ENCODE data around the gene GRP.

Gene GRP

GRCh38 chr18:59268721-59269562 lies 49.0 kb downstream of the GRP start:
- peak; percentile 80 for DNase-seq

GRCh38 chr18:59269563-59270119 lies 49.7 kb downstream of the GRP start:
- DNase-seq: no peak

DNA sequence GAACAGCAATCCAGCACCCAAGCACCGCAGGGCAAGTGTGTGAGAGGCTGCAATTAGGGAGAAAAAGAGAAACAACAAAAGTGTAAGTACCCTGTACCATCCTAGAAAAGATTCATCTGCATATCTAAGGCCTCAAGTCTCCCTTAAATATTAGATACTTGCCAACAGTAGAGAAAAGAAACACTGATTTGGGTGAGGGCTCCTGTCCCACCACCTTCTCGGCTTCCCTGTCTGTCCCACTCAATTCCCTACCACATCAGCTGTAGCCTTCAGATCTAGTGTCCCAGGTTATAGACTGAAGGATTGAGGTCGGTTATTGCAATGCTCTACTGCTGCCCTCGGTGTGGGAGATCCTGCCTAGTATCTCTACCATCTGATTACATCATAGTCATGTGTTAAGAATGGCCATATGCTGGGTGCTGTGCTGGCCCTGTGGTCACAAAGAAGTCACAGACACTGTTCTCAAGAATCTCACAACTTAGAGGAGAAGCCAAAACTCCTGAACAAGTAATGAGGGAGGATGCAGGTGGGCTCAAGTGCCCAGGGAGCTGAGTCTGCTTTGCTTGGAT lies 50.8 kb downstream of the GRP start:
- DNase-seq: no peak

DNA sequence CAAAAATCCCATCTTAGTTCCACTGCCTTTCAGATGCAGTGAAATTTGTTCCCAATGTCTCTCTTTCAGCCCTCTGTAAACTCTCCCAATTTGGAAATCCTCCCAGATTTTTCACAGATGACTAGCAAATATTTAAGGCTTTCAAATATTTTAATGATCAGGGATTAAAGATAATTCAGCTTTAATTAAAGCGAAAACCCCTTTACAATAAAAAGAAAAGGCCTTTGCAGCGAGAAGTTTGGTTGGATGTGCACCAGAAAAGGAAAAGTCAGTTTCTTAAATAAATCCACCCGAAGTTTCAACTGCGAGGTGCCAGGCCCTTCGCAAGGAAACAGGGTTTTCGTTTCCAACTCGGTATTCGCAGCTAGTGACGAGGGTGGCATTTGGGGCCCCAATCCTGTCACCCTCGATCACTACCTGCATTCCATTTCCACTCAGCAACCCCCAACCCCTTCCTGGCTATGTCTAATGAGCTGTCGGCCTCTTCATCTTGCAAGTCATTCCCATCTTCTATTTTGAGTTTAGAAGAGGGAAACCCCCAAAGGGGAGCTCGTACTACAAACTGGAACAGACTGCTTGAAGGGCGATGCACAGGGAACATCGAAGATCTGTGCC lies 51.8 kb downstream of the GRP start:
- no peak for DNase-seq

DNA sequence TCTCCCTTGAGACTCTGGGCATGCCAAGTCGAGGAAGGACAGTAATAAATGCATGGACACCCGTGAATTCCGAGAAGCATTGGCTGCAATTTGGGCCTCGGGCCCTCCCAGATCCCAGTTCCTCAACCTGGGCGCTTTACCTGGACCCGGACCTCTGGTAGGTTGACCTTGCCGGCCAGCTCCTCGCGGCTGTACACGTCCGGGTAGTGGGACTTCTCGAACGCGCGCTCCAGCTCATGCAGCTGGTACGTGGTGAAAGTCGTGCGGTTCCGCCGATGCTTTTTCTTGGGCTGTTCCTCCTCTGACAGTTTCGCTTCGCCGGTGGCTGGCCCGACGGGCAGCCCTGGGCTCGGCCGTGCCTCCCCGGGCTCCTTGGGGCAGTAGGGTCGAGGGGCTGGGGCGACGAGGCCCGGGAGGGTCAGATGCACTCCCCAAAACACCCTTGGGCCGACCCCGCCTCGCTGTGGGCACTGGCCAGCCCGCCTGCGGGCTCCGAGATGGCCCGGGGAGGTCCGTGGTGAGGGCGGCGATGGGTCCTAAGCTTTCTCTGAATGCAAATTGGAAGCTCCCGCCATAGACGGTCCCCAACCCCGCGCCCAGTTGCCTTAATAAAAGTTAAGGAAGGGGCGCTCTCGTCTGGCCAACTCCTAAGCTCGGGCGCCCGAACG lies 52.4 kb downstream of the GRP start:
- DNase-seq: no peak

DNA sequence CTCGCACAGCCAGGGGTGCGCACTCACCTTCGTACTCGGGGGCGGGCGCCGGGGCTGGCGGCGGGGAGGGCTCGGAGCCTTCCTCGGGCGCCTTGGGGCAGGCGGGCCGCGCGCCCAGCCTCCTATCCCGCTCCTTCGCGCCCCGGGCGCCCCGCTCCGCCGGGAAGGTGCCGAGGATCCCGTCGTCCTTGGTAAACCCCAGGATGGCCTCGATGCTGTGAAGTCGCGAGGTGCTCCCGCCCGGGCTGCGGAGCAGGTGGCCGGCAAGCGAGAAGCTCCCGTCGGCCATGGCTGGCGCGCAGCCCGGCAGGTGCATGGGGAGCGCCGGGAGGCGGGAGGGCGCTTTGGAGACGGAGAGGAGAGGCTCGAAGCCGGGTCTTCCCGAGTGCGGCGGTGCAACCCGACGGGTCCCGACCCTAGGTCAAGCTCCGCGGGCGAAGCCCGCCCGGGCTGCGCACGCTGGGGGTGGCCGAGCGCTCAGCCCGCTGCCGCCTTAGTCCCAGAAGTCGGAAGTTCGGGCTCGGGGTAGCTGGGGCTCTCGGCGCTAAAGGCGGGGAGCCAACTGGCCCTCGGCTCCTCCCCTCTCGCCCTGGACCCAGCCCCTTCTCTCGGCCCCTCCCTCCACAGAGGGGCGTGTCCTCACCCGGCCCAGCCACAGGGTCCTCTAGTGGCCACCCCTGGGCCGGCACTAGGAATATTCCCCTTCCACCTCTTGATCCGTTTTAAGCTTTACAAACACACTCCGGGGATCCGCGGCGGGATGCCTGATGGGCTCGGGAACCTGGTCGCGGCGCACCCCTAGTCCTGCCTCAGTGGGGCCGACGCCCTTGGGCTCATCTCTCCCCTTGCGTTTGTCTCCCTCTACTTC lies 53.2 kb downstream of the GRP start, which contains the start of gene RAX:
Gene RAX (minus strand): TSS at position 564 of the 868 bp plus-strand sequence. CDS start 248 bp downstream, at position 316.
- DNase-seq: peak; percentile 64

- no peak for DNase-seq
Observed at GRCh38 chr18:59273759-59274532, 54.0 kb downstream of the GRP start.

GRCh38 chr18:59274533-59274928 lies 54.6 kb downstream of the GRP start:
- no peak for DNase-seq

DNA sequence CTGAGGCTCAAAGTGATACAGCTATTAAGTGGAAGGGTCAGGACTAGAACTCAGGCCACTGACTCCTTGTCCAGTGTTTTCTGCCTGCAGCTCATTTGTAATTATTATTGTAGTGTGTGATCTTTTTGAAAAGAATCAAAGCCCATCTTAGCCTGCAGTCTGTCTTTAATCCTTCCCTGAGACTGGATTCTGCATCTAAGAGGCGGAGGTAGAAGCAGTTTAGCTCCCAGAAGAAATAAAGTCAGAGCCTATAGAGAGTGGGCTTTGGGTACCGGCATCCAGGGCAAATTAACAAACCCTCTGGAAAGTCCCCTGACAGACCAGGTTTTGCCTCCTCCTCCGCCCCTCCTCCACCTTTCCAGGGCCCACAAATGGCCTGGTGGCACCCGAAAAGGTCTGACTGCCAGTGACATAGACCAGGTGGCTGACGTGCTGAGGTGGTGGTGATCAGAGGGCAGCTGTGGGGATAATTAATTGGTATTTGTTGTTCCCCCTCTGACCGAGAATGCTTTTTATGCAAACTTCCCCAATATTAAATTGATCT lies 55.5 kb downstream of the GRP start:
- DNase-seq: no peak

DNA sequence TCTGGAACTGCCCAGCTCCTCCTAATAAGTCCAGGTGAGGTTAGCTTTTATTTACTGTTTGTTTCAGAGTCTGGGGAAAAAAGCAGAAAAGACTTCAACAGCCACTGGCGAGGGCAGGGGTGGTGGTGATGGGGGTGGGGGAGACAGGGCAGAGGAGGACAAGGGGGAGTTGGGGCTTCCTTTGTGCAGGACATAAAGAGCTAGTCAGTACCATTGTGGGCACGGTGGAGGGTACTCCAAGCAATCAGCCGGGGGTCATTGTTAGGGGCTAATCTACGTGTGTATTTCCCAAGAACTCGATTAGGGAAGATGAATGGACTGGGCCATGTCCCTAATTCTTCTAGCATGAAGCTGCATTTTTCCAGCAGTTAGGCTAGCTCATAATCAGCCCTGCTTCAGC lies 56.1 kb downstream of the GRP start:
- no peak for DNase-seq

- no peak for DNase-seq
Observed at GRCh38 chr18:59278793-59279192, 58.8 kb downstream of the GRP start.

GRCh38 chr18:59279193-59279592 lies 59.2 kb downstream of the GRP start:
- no peak for DNase-seq

- DNase-seq: no peak
Observed at GRCh38 chr18:59279722-59280121, 59.8 kb downstream of the GRP start.

Data from activated CD8-positive, alpha-beta memory T cell treated with anti-CD3 and anti-CD28 coated beads, Interleukin-2, amount 50 U/mL, for 48 hours (primary cell).